A549 (cell line): ENCODE measurements around the gene ACTR10.

Source experiments
- CTCF ChIP-seq: fragments of >200 bp; sonication (Bioruptor Twin); formaldehyde crosslinking; IDR thresholded peaks from 3 replicates; pipeline ENCODE4 v1.5.1; 2016
- FOXS1 ChIP-seq: fragments of 250-450 bp; sonication (Bioruptor Pico); IDR thresholded peaks from 2 replicates; pipeline ENCODE4 v1.5.0; 2020; ENCODE audit warnings: mild to moderate bottlenecking, moderate library complexity
- POLR2A ChIP-seq: IDR thresholded peaks from 2 replicates; pipeline ENCODE4 v1.6.1; 2012; ENCODE audit warnings: mild to moderate bottlenecking, low read length
- SMC3 ChIP-seq: fragments of >200 bp; sonication (Bioruptor Twin); formaldehyde crosslinking; IDR thresholded peaks from 3 replicates; pipeline ENCODE4 v1.6.1; 2018; ENCODE audit warnings: inconsistent platforms
- TP53 ChIP-seq: fragments of 250-450 bp; sonication (Bioruptor Pico); IDR thresholded peaks from 2 replicates; pipeline ENCODE4 v1.5.0; 2021; ENCODE audit warnings: mild to moderate bottlenecking, moderate library complexity

DNA sequence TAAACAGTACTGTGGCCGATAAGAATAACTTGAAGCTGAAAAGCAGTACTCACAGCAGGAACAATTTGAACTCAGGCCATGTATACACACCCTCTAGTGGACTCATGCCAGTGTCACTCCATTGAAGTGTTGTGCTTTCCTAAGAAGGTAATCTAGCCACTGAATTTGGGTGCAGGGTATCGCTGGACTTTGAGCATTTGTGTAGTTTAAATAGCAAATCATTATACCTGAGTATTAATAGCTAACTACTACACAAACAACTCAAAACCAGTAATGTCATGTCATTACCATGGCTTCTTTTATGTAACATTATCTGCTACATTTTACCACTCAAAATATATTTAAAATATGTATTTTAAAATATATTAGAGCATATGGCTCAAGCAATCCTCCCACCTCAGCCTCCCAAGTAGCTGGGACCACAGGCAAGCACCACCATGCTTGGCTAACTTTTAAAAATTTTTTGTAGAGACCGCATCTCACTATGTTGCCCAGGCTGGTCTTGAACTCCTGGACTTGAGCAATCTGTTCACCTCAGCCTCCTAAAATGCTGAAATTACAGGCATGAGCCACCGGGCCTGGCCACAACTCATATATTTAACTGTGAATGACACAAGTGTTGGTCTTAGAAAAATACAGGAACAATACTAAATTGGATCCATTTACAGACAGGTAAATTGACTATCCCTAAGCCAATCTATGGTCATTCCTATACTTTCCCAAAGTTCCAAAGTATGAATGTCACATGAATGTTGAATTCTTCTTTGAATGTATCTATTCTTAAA, 72.8 kb downstream of the ACTR10 start:
- TF ChIP-seq TP53 (no peak), CTCF (no peak), SMC3 (no peak), POLR2A (no peak), FOXS1 (no peak)
